ENCODE measurements around the gene TNFRSF13B.
"Not testable (repeated sequence)": the region's sequence is repeated elsewhere in the genome, so short reads cannot be mapped to it uniquely, and the experiment has no call there.

The TNFRSF13B gene

GRCh38 chr17:16986391-16986790 lies 14.5 kb upstream of the TNFRSF13B start:
- DNase-seq (ENCODE audit: low read depth): no peak

- DNase-seq (ENCODE audit: low read depth): no peak
Observed at GRCh38 chr17:16981928-16982327, 10.0 kb upstream of the TNFRSF13B start.

DNA sequence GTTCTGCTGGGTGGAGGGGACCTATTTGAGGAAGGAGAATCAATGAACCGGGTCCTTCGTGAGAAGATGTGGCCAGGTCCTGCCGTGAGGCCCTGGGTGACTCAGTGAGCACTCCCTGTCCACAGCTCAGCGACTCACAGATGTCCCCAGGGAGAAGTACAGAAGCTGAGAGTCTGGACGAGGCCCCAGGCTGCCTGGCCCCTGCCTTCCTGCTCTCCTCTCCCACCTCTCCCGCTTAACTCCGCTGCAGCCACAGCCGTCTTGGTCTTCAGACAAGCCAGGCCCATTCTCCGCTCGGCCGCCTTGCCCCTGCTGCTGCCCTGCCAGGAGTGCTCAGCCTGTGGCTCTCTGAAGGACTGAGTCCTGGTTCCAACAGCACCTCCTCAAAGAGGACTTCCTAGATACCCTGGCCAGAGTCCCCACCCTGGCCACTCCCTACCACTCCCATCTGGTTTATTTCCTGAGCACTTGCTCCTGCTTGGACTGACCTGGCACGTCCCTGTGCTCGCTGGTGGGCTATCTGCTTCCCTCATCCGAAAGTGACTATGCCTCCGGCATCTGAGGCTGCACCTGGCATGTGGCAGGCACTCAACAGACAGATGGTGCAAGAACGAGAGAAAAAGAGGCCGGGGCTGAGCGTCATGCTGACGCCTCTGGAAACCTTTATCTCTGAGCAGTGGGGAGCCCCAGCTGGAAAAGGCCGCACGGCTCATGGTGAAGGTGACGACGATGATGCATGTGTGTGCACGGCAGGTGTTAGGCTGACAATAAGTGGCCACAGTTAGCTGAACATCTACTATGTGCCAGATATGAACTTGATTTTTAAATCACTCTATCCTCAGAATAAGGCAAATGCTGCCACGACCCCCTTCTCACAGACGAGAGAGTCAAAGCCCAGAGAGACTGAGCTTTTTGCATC lies 9.2 kb upstream of the TNFRSF13B start:
- DNase-seq (ENCODE audit: low read depth): no peak

GRCh38 chr17:16980061-16980460 lies 8.1 kb upstream of the TNFRSF13B start:
- DNase-seq (ENCODE audit: low read depth): no peak

DNA sequence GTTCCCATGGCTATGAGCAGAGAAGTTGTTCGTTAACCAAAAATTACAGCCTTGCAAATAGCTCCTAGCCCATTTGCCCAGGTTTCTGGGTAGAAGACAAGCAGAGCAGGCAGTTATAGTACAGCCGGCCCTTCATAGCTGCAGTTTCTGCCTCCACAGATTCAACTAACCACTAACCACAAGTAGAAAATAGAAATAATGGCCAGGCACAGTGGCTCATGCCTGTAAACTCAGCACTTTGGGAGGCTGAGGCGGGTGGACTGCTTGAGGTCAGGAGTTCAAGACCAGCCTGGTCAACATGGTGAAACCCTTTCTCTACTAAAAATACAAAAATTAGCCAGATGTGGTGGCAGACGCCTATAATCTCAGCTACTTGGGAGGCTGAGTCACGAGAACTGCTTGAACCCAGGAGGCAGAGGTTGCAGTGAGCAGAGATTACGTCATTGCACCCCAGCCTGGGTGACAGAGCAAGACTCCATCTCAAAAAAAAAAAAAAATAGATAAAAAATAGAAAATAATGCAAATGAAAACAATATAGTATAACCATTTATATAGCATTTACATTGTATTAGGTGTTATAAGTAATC lies 7.4 kb upstream of the TNFRSF13B start:
- not testable (repeated sequence) for DNase-seq (ENCODE audit: low read depth)

- no peak for DNase-seq (ENCODE audit: low read depth)
Observed at GRCh38 chr17:16977932-16978331, 6.0 kb upstream of the TNFRSF13B start.

DNA sequence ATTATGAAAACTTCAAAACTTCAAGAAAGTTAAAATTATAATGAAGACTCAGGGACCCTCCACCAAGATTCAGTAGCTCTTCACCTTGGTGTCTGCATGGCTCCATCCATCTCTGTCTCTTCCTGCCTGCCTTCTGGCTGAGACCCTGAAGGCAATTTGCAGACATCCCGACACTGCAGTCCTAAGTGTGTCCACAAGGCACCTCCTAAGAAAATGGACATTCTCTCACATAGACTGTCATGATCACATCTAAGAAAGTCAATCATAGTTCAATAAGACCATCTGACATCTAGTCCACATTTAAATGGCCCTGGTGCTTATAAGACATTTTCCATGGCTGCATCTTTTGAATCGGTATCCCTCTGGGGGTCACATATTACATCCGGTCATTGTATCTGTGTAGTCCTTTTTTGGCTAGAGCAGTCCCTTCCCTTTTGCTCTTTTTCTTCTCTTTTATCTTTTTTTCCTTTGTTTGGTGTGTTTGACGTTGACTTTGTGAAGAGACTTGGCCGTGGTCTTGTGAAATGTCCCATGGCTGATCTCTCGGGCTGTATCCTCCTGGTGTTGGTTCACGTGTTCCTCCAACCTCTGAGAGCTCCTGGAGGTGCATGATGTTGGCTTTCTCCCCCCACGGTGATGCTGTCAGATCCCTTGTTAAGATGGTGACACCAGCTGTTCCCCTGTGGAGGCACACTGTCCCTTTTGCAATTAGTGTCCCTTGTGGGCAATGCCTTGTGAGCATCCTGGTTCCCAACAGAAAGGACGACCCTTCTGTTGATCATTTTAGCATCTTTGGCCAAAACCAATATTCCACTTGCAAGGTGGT lies 5.0 kb upstream of the TNFRSF13B start:
- DNase-seq (ENCODE audit: low read depth): no peak

- no peak for DNase-seq (ENCODE audit: low read depth)
Observed at GRCh38 chr17:16975744-16976625, 4.1 kb upstream of the TNFRSF13B start.

GRCh38 chr17:16975277-16975651 lies 3.3 kb upstream of the TNFRSF13B start:
- DNase-seq (ENCODE audit: low read depth): no peak

DNA sequence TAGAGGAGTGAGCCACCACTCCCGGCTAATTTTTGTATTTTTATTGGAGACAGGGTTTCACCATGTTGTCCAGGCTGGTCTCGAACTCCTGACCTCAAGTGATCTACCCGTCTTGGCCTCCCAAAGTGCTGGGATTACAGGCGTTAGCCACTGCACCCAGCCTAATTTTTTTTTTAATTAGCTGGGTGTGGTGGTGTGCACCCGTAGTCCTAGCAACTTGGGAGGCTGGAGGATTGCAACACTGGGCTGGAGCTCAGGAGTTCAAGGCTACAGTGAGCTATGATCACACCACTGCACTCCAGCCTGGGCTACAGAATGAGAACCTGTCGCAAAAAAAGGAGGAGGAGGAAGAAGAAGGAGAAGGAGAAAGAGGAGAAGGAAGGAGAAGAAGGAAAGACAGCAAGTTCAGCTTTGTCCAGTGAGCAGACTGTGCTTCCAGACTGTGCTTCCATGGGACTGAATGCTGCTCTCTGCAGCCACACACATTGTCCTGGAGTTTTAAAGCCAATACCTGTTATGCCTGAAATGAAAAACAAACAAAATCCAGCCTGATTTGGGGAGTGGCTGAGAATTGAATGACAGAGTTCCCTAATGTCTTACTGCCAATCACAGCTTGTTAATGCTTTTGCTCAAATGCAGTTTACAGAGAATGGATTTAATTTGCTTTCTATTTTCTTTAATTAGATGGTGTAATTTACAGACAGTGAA lies 2.8 kb upstream of the TNFRSF13B start:
- DNase-seq (ENCODE audit: low read depth): no peak

- no peak for DNase-seq (ENCODE audit: low read depth)
Observed at GRCh38 chr17:16973760-16974540, 2.0 kb upstream of the TNFRSF13B start.

GRCh38 chr17:16973043-16973442 lies 1.1 kb upstream of the TNFRSF13B start:
- not testable (repeated sequence) for DNase-seq (ENCODE audit: low read depth)

DNA sequence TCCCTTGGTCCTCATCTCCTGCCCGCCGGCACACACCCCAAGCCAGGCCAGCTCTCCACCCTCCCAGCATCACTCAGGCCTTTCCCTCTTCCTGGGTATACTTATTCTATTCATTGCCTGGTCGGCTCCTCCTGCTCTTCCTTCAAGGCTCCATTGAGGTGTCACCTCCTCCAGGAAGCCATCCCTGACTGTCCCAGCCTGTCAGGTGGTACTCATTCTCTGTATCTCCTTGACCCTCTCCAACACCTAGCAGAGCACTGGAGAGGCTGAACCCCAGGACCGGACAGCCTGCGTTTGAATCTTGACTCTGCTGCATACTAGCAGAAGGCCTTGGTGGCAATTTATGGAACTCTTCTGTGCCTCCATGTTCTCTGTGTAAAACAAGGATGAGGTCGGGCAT lies 428 bp upstream of the TNFRSF13B start:
- no peak for DNase-seq (ENCODE audit: low read depth)

DNA sequence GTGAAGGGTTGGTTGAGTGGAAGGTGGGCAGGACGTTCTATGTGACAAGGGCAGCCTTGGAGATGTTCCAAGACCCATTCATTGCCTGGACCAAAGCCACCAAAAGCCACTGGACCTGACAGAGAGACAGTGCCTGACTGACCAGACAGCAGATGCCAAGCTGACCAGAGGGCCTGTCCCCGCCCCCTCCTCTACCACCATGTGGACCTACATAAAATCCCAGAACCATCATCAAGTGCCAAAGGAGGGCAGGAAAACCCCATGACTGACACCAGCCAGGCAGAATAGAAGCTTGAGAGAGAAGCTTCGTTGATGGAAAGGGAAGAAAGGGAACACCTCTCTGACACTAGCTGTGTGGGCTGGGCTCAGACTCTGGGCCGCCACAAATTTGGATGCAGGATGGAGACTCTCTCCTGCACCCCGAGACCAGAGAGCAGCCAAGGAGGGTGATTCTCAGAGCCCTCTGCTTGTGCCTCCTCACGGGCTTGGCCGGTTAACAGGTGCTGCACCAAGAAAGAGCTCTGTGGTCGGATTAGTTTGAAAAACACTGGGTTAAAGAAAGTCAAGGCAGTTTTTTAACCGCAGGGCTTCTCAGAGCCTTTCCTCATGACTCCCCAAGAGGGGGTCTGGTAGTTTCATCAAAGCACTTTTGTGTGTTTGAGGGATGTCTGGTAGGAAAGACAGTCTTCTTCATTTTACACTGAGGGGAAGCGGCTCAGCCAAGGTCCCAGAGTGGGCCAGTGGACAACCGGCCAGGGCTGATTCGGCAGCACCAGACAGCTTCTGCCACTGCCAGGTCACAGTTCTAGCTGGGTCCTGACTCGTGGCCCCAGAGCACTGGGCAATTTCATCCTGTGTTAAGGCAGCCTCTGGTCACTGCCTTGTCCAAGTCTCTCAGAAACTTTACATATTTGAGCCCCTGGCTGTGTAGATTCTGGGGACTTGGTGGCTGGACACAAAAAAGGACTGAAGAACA lies 1.7 kb downstream of the TNFRSF13B start:
- DNase-seq (ENCODE audit: low read depth): no peak

GRCh38 chr17:16968786-16969185 lies 3.1 kb downstream of the TNFRSF13B start:
- no peak for DNase-seq (ENCODE audit: low read depth)

DNA sequence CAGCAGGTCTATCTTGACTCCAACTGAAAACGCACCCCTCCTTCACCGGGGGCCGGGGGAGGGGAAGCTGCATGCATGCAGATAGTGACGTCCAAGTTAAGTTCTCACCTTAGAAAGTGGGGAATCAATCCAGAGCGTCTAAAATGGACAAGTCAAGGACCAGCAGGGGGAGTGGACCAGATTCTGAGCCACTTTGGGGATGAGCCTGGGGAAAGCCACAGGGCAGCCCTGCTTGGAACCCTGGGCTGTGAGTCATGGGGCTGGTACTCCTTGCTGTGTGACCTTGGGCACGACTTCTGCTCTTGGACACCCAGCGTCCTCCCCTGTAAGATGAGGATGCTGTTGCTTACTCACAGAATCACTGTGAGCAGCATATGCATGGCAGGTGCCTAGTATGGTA lies 9.1 kb downstream of the TNFRSF13B start:
- no peak for DNase-seq (ENCODE audit: low read depth)

GRCh38 chr17:16961792-16962191 lies 10.1 kb downstream of the TNFRSF13B start:
- no peak for DNase-seq (ENCODE audit: low read depth)

GRCh38 chr17:16961022-16961421 lies 10.9 kb downstream of the TNFRSF13B start:
- not testable (repeated sequence) for DNase-seq (ENCODE audit: low read depth)

- not testable (repeated sequence) for DNase-seq (ENCODE audit: low read depth)
Observed at GRCh38 chr17:16955011-16955410, 16.9 kb downstream of the TNFRSF13B start.

All from fibroblast of gingiva (primary cell).